ENCODE results near the gene SLC35D2. TPM values are rescaled to one million over a fixed set of nuclear protein-coding genes. Genes with fewer than 3 reads are reported as not detected.

Gene SLC35D2
- total and polyA plus RNA-seq, 7 donors: 2.0 to 5.9 (median 3.1) TPM

DNA sequence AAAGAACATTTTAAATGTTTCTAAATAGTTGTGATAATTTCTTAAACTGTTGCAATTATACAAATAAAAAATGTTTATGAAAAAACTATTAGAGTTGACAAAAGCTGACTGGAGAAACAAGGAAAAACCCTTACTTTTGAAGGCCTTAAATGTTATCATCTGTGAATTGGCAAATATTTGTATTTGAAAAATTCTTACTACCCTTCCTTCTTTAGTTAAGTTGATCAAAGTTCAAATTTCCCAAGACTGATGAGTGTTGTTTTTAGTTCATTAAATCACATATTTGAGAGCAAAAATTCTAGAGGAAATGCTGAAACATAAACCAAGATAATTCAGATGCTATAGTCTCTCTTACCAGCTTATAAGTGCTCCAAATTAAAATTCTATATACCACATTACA lies 2.6 kb upstream of the SLC35D2 start:
- peaks cover 3% of the 10 kb centered on the region for H3K4me1 ChIP-seq
- H3K9me3 ChIP-seq: no peaks in the 10 kb centered on the region
- H3K4me3 ChIP-seq: no peak overlapping the region
- TF ChIP-seq, protein P1, sequence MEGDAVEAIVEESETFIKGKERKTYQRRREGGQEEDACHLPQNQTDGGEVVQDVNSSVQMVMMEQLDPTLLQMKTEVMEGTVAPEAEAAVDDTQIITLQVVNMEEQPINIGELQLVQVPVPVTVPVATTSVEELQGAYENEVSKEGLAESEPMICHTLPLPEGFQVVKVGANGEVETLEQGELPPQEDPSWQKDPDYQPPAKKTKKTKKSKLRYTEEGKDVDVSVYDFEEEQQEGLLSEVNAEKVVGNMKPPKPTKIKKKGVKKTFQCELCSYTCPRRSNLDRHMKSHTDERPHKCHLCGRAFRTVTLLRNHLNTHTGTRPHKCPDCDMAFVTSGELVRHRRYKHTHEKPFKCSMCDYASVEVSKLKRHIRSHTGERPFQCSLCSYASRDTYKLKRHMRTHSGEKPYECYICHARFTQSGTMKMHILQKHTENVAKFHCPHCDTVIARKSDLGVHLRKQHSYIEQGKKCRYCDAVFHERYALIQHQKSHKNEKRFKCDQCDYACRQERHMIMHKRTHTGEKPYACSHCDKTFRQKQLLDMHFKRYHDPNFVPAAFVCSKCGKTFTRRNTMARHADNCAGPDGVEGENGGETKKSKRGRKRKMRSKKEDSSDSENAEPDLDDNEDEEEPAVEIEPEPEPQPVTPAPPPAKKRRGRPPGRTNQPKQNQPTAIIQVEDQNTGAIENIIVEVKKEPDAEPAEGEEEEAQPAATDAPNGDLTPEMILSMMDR (IDR thresholded peaks at IDR 0.05): no peak
- no peak overlapping the region for H3K27ac ChIP-seq
- DNase-seq (no peak), ATAC-seq (no peak)
- H3K27me3 ChIP-seq (ENCODE audit: insufficient read depth in 3 of 3, low read length in 2 of 3): no peaks in the 10 kb centered on the region
- no peaks in the 10 kb centered on the region for H3K36me3 ChIP-seq (ENCODE audit: insufficient read depth in 1 of 2, low read depth in 1 of 2)
- intact Hi-C loops (cut with DNase I): no loop called here

DNA sequence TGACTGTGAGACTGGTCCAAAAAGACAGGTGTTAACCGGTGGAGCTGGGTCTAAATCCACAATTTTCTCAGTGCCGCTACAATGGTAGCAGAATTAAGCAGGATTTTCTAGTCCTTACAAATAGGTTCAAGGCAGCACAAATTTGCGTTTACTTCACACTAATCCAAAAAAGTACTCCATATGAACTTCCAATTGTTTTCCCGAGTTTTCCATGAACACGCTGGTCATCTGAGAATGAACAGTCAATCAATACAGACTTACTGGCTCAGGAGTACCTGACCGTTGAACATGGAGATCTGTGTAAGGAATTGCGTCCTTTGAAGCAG lies 709 bp downstream of the SLC35D2 start:
- peak overlapping the region; percentile 43 for H3K27ac ChIP-seq
- peaks cover 3% of the 10 kb centered on the region for H3K4me1 ChIP-seq
- no peaks in the 10 kb centered on the region for H3K27me3 ChIP-seq (ENCODE audit: insufficient read depth in 3 of 3, low read length in 2 of 3)
- DNase-seq: no peak
- TF ChIP-seq, protein P1 (IDR thresholded peaks at IDR 0.05): no peak
- H3K36me3 ChIP-seq (ENCODE audit: insufficient read depth in 1 of 2, low read depth in 1 of 2): no peaks in the 10 kb centered on the region
- no peak for ATAC-seq
- 19 to 32% (median 22%) methylated on average over 7 of the region's 7 CpGs for WGBS, 3 donors
- H3K9me3 ChIP-seq: no peaks in the 10 kb centered on the region
- intact Hi-C loops (cut with DNase I): no loop called here
- H3K4me3 ChIP-seq: peak overlapping the region; percentile 64

DNA sequence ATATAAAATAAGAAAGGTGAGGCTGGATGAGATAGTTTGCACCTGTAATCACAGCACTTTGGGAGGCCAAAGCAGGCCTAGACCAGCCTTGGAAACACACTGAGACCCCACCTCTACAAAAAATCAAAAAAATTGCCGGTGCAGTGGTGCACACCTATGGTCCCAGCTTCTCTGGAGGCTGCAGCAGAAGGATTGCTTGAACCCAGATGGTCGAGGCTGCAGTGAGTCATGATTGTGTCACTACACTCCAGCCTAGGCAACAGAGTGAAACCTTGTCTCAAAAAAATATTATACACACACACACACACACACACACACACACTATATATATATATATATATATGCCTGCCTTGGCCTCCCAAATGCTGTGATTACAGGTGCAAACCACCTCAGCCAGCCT lies 1.3 kb downstream of the SLC35D2 start:
- Histone ChIP-seq H3K9me3 (no peaks in the 10 kb centered on the region), H3K4me3 (no peak overlapping the region), H3K27ac (no peak overlapping the region), H3K36me3 (ENCODE audit: insufficient read depth in 1 of 2, low read depth in 1 of 2) (no peaks in the 10 kb centered on the region), H3K4me1 (peaks cover 3% of the 10 kb centered on the region), H3K27me3 (ENCODE audit: insufficient read depth in 3 of 3, low read length in 2 of 3) (no peaks in the 10 kb centered on the region)
- intact Hi-C loops (cut with DNase I): no loop called here
- DNase-seq: no peak
- ATAC-seq: no peak
- WGBS, 3 donors: 75 to 90% (median 86%) methylated on average over 2 of the region's 2 CpGs
- TF ChIP-seq, protein P1 (IDR thresholded peaks at IDR 0.05): no peak

DNA sequence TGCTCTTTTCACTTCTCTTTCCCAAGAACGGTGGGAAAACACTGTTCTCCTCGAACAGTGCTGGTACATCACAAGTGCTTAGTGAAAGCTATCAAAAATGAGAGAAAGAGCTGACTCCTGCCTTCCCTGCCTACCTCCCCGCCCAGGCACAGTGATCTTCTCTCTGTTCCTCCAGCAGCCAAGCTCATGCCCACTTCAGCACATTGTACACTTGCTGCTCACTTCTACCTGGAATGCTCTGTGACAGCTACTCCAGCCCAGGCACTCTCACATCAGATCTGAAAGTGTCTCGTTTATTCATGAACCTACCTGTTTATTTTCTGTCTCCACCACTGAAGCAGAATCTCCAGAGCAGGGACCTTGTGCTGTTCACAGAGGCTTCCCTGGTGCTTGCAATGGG lies 1.8 kb downstream of the SLC35D2 start:
- Histone ChIP-seq H3K4me3 (no peak overlapping the region), H3K27ac (no peak overlapping the region), H3K36me3 (ENCODE audit: insufficient read depth in 1 of 2, low read depth in 1 of 2) (no peaks in the 10 kb centered on the region), H3K27me3 (ENCODE audit: insufficient read depth in 3 of 3, low read length in 2 of 3) (no peaks in the 10 kb centered on the region), H3K4me1 (peaks cover 3% of the 10 kb centered on the region), H3K9me3 (no peaks in the 10 kb centered on the region)
- WGBS, 3 donors: 87 to 88% (median 88%) methylated on average over 4 of the region's 4 CpGs
- DNase-seq: no peak
- no peak for ATAC-seq
- TF ChIP-seq, protein P1 (IDR thresholded peaks at IDR 0.05): no peak
- intact Hi-C loops (cut with DNase I): no loop called here

DNA sequence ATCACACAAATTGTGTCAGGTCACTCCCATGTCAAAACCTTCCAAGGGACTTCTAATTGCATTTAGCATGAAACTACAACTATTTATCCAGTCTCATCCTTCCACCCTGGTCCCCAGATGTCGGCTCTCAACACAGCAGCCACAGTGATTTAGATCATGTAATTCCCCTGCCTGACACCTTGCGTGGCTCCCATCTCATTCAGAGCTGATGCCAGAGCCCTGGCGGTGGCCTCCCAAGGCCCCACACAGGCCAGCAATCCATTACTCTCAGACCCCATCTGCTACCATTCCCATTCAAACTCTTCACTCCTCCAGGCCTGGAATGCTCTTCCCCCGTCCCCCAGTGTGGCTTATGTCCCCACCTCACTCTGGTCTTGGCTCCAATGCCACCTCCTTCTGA lies 2.4 kb downstream of the SLC35D2 start:
- intact Hi-C loops (cut with DNase I): no loop called here
- Histone ChIP-seq H3K27me3 (ENCODE audit: insufficient read depth in 3 of 3, low read length in 2 of 3) (no peaks in the 10 kb centered on the region), H3K4me1 (peaks cover 3% of the 10 kb centered on the region), H3K9me3 (no peaks in the 10 kb centered on the region), H3K27ac (no peak overlapping the region), H3K36me3 (ENCODE audit: insufficient read depth in 1 of 2, low read depth in 1 of 2) (no peaks in the 10 kb centered on the region), H3K4me3 (no peak overlapping the region)
- no peak for DNase-seq
- ATAC-seq: no peak
- TF ChIP-seq, protein P1 (IDR thresholded peaks at IDR 0.05): no peak
- 80 to 89% (median 86%) methylated on average over 4 of the region's 4 CpGs for WGBS, 3 donors

Measured in psoas muscle (tissue), 8 donors.